NCI-H510A treated with DMSO at 0.1 percent for 48 hours (cell line): ENCODE results near the gene NDUFA13.
A peak's percentile ranks its signal among the peaks of the same experiment; 100 is the strongest.

Experiments used
- DNase-seq: peaks from one replicate; lab custom pipeline; 2025; lab: John Stamatoyannopoulos, UW

The NDUFA13 gene

GRCh38 chr19:19489804-19490204, 26.2 kb upstream of the NDUFA13 start:
- DNase-seq = no peak

GRCh38 chr19:19490214-19490968, 25.6 kb upstream of the NDUFA13 start:
- peak; percentile 71 for DNase-seq

GRCh38 chr19:19491321-19492025, 24.6 kb upstream of the NDUFA13 start:
- no peak for DNase-seq

GRCh38 chr19:19492026-19492610, 23.9 kb upstream of the NDUFA13 start:
- no peak for DNase-seq

GRCh38 chr19:19493841-19494546, 22.0 kb upstream of the NDUFA13 start:
- DNase-seq = no peak

GRCh38 chr19:19495614-19496603, 20.1 kb upstream of the NDUFA13 start:
- no peak for DNase-seq

- no peak for DNase-seq
Observed at GRCh38 chr19:19498255-19498991, 17.6 kb upstream of the NDUFA13 start.

- DNase-seq = no peak
Observed at GRCh38 chr19:19499272-19499995, 16.6 kb upstream of the NDUFA13 start.

- no peak for DNase-seq
Observed at GRCh38 chr19:19500975-19501644, 14.9 kb upstream of the NDUFA13 start.

GRCh38 chr19:19501798-19502197, 14.2 kb upstream of the NDUFA13 start:
- DNase-seq = no peak

GRCh38 chr19:19502281-19502680, 13.7 kb upstream of the NDUFA13 start:
- no peak for DNase-seq

GRCh38 chr19:19502808-19503602, 13.0 kb upstream of the NDUFA13 start:
- DNase-seq = peak; percentile 61

- DNase-seq = no peak
Observed at GRCh38 chr19:19504754-19505668, 11.0 kb upstream of the NDUFA13 start.

- DNase-seq = no peak
Observed at GRCh38 chr19:19505669-19506326, 10.2 kb upstream of the NDUFA13 start.

GRCh38 chr19:19506592-19506991, 9.4 kb upstream of the NDUFA13 start:
- no peak for DNase-seq

GRCh38 chr19:19507354-19507753, 8.7 kb upstream of the NDUFA13 start:
- no peak for DNase-seq

GRCh38 chr19:19508217-19508616, 7.8 kb upstream of the NDUFA13 start:
- no peak for DNase-seq
